ENCODE results near the gene NUDT4.
"Not testable (repeated sequence)": the region's sequence is repeated elsewhere in the genome, so short reads cannot be mapped to it uniquely, and the experiment has no call there.

NUDT4 gene

DNA sequence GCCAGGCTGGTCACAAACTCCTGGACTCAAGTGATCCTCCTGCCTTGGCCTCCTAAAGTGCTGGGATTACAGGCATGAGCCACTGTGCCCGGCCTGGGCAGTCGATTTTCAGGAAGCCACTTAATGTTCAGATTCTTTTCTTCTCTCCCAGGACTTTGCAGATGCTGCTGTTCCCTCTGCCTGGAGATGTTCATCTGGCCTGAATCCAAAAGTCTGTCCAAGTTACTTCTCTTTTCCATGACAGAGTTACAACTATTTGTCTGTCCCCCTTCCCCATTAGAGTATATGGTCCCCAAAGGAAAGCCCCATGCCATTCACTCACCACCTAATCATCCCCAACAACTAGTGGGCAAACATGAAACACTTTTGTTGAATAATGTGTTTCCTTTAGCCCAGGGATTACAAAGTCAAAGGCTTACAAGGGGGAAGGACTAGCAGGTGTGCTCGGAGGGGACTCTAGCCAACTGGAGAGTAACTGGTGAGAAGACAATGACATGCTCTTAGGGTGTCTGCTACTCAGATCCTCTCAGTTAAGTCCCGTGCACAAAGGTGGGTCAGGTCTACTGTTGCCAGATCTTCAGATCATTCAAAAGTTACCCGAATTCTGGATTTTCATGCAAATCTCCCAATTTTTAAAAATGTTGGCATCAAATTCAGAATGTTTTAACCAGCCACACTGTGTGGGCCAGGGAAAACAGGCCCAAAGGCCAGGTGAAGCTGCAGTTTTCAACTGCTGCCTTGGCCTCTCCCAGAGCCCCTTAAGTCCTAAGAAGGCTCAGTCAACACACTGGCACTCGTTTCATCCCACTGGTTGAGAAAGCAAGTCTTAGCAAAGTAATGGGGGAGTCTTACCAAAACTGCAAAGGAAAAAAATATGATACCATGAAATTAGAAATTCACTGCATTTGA lies 29.6 kb downstream of the NUDT4 start:
- H3K27me3 ChIP-seq (ENCODE audit: insufficient read depth, low read length): no peaks in the 10 kb centered on the region
- H3K4me3 ChIP-seq (ENCODE audit: low read length): no peak overlapping the region
- H3K4me1 ChIP-seq (ENCODE audit: insufficient read depth, low read length): no peaks in the 10 kb centered on the region
- no peak overlapping the region for H3K27ac ChIP-seq (ENCODE audit: low read length)
- H3K36me3 ChIP-seq (ENCODE audit: insufficient read depth, low read depth, low read length): peaks cover 49% of the 10 kb centered on the region
- no peak overlapping the region for H3K9ac ChIP-seq (ENCODE audit: low read depth, low read length)
- no peaks in the 10 kb centered on the region for H3K9me3 ChIP-seq (ENCODE audit: insufficient read depth, low read depth, low read length)

DNA sequence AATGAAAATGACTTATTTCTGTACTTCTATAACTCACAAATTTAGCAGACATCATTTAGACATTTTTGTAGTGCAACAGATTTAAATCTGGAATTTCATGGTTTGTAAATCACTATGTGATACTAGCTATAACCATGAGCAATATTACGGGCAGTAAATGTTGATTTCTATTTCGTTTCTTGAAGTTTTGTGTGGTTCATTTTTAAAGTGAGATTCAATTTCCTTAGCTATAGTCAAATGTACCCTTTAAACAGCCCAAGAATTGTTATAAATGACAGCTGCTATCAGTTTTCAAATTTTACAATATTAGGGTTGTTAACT lies 30.2 kb downstream of the NUDT4 start:
- peaks cover 44% of the 10 kb centered on the region for H3K36me3 ChIP-seq (ENCODE audit: insufficient read depth, low read depth, low read length)

DNA sequence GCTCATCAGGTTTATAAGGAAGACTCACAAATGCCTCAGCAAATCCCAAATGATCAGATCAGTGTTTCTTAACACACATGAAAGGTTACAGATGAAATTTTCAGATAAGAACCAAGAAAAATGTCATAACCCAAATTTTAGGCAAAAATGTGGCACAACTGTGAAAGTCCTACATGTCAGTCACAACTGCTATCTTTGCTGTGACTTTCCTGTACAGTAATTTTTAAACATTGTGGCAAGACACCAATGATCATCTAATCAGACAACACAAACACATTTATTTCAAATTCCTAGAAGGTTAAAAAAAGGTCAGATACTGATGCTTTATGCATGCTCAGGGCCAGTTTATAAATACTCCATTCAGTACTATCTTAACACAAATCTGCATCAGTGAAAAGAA lies 31.1 kb downstream of the NUDT4 start:
- no peaks in the 10 kb centered on the region for H3K27me3 ChIP-seq (ENCODE audit: insufficient read depth, low read length)
- H3K9ac ChIP-seq (ENCODE audit: low read depth, low read length): no peak overlapping the region
- H3K36me3 ChIP-seq (ENCODE audit: insufficient read depth, low read depth, low read length): peaks cover 44% of the 10 kb centered on the region
- H3K27ac ChIP-seq (ENCODE audit: low read length): no peak overlapping the region
- H3K9me3 ChIP-seq (ENCODE audit: insufficient read depth, low read depth, low read length): no peaks in the 10 kb centered on the region
- H3K4me3 ChIP-seq (ENCODE audit: low read length): no peak overlapping the region
- no peaks in the 10 kb centered on the region; the same call in 1 of the 2 replicates for H3K4me1 ChIP-seq (ENCODE audit: insufficient read depth, low read length)

More for the DNA sequence above, 30.2 kb downstream of the NUDT4 start:
- H3K4me1 ChIP-seq (ENCODE audit: insufficient read depth, low read length): no peaks in the 10 kb centered on the region; the same call in 1 of the 2 replicates
- no peak overlapping the region for H3K27ac ChIP-seq (ENCODE audit: low read length)
- H3K9me3 ChIP-seq (ENCODE audit: insufficient read depth, low read depth, low read length): no peaks in the 10 kb centered on the region
- no peaks in the 10 kb centered on the region for H3K27me3 ChIP-seq (ENCODE audit: insufficient read depth, low read length)
- no peak overlapping the region for H3K9ac ChIP-seq (ENCODE audit: low read depth, low read length)
- H3K4me3 ChIP-seq (ENCODE audit: low read length): no peak overlapping the region

DNA sequence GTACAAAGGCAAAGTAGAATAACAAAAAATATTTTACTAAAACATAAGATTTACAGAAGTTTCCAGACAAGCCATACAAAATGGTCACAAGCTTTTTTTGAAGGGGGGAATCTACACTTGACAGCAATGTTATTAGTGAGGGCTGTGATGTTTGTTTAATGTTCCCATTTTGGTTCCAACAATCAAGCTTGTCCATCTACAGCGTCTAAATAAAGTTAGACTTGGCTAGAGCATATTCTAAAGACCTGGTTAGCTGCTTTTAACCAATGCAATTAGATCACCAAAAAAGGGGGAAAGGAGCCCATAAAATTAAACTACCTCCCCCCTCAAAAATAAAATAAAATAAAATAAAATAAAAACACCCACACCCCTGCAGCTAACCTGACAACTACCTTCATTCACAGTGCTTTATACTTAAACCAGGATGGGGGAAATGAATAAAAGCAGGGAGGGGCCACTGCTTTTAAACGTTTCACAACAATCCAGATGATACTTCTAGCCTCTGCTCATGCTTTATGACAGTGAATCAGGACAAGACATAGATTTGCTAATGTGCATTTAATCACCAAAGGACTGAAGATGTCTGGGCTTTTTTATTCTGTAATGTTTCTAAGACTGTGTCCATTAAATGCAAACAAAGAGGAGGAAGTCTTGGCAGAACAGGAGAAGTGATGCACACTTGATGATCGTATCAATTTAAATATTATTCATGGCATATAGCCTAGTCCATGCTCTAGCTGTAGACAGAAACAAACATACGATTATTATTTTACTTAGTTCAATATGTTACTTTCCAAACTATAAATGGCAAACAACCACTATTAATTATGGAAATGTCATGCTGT lies 31.8 kb downstream of the NUDT4 start:
- not testable (repeated sequence) for H3K4me1 ChIP-seq (ENCODE audit: insufficient read depth, low read length); H3K27ac ChIP-seq (ENCODE audit: low read length); H3K27me3 ChIP-seq (ENCODE audit: insufficient read depth, low read length); H3K9me3 ChIP-seq (ENCODE audit: insufficient read depth, low read depth, low read length); H3K9ac ChIP-seq (ENCODE audit: low read depth, low read length); H3K4me3 ChIP-seq (ENCODE audit: low read length)
- H3K36me3 ChIP-seq (ENCODE audit: insufficient read depth, low read depth, low read length): peaks cover 44% of the 10 kb centered on the region

DNA sequence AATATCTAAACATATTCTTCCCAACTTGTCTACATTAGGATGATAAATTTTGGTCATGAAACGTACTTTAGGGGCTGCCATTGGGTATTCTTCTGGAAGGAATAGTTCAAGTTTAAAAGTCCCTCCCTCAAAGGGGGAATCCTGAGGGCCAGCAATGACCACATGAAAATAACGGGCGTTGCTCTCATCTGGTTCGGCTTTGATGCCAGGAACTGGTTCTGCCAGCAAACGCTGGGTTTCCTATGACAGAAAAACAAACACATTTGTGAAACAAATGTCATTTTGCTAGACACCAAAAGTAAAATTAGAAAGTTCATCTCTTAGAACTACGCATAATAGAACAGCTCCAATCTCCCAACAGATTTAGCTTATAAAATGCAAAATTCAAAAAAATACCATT lies 33.3 kb downstream of the NUDT4 start:
- not testable (repeated sequence) for H3K27me3 ChIP-seq (ENCODE audit: insufficient read depth, low read length); H3K27ac ChIP-seq (ENCODE audit: low read length); H3K9me3 ChIP-seq (ENCODE audit: insufficient read depth, low read depth, low read length); H3K4me1 ChIP-seq (ENCODE audit: insufficient read depth, low read length); H3K4me3 ChIP-seq (ENCODE audit: low read length); H3K9ac ChIP-seq (ENCODE audit: low read depth, low read length)
- peaks cover 44% of the 10 kb centered on the region for H3K36me3 ChIP-seq (ENCODE audit: insufficient read depth, low read depth, low read length)

DNA sequence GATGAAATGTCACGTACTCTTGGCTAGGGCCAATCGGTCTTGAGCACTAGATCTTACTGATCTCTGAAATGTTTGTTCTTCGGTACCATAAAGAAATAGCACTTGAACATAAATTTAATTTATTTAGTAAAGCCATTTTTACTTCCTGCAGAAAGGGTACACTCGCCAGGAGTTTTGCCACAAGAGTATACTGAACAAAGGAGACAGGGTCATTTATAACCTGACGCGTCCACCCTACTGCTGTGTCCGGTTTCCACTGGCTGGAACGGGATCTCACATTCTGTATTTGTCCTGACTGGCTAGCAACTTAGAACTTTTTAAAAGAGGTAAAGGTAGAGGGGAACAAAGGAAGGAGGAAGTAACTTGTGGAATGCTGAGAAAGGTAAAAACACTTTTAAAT lies 34.7 kb downstream of the NUDT4 start:
- H3K27me3 ChIP-seq (ENCODE audit: insufficient read depth, low read length); H3K4me3 ChIP-seq (ENCODE audit: low read length); H3K4me1 ChIP-seq (ENCODE audit: insufficient read depth, low read length); H3K9me3 ChIP-seq (ENCODE audit: insufficient read depth, low read depth, low read length); H3K27ac ChIP-seq (ENCODE audit: low read length); H3K9ac ChIP-seq (ENCODE audit: low read depth, low read length): not testable (repeated sequence)
- peaks cover 37% of the 10 kb centered on the region for H3K36me3 ChIP-seq (ENCODE audit: insufficient read depth, low read depth, low read length)

DNA sequence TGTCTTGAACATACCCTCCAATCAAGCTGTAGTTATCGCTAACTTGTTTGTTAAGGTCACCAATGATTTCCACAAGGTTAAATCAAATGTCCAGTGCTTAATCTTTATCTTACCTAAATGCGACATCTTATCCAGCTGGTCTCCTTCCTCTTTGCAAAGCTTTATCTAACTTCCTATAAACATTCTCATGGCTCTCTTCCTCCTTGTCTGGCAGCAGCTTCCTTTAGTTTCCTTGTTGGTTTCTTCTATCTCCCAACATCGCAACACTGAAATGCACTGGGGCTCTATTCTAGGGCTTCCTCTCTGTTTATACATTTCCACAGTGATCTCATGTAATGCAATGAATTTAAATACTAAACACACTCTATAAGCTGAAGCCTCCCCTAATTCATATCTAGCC lies 35.3 kb downstream of the NUDT4 start:
- Histone ChIP-seq H3K9me3 (ENCODE audit: insufficient read depth, low read depth, low read length) (no peaks in the 10 kb centered on the region), H3K4me1 (ENCODE audit: insufficient read depth, low read length) (peaks cover 8% of the 10 kb centered on the region), H3K36me3 (ENCODE audit: insufficient read depth, low read depth, low read length) (peaks cover 30% of the 10 kb centered on the region), H3K27me3 (ENCODE audit: insufficient read depth, low read length) (no peaks in the 10 kb centered on the region), H3K27ac (ENCODE audit: low read length) (no peak overlapping the region), H3K9ac (ENCODE audit: low read depth, low read length) (no peak overlapping the region), H3K4me3 (ENCODE audit: low read length) (no peak overlapping the region)

DNA sequence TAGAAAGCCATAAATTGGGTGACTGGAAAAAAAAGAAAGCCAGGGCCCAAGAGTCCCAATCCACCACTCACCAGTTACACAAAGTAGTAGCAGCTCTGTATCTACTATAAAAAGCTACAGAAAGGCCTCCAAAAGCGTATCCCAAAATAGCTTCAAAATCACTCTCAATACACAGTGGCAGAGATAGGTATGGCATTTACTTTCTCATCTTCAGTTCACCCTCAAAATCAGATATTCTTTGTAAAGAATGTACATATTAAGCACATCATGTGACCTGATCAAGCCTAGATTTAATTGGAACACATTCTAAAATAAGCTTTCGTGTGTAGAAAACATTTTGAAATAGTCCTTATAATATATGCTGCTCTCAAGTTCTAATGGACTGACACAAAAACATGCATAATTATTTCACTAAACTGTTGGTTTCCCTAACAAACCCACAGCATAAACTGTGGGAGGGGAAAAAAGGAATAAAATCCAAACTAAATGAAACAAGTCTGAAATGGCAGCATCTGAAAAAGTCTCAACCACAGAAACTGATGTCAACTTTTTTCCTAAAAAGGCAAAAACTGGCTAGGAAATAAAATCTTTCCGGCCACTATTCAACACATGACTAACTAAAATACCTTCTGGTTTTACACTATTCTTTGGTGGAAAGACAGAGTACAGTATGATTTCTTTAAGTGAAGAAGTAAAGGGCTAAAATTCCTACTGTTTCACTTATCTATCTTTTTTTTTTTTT lies 38.2 kb downstream of the NUDT4 start:
- H3K9me3 ChIP-seq (ENCODE audit: insufficient read depth, low read depth, low read length): no peaks in the 10 kb centered on the region
- H3K4me1 ChIP-seq (ENCODE audit: insufficient read depth, low read length): peaks cover 16% of the 10 kb centered on the region
- H3K36me3 ChIP-seq (ENCODE audit: insufficient read depth, low read depth, low read length): peaks cover 4% of the 10 kb centered on the region
- no peak overlapping the region for H3K4me3 ChIP-seq (ENCODE audit: low read length)
- H3K9ac ChIP-seq (ENCODE audit: low read depth, low read length): 0 out of 2 replicates have a peak overlapping the region, but pooled peaks have one; percentile 18
- no peak overlapping the region for H3K27ac ChIP-seq (ENCODE audit: low read length)
- H3K27me3 ChIP-seq (ENCODE audit: insufficient read depth, low read length): no peaks in the 10 kb centered on the region

DNA sequence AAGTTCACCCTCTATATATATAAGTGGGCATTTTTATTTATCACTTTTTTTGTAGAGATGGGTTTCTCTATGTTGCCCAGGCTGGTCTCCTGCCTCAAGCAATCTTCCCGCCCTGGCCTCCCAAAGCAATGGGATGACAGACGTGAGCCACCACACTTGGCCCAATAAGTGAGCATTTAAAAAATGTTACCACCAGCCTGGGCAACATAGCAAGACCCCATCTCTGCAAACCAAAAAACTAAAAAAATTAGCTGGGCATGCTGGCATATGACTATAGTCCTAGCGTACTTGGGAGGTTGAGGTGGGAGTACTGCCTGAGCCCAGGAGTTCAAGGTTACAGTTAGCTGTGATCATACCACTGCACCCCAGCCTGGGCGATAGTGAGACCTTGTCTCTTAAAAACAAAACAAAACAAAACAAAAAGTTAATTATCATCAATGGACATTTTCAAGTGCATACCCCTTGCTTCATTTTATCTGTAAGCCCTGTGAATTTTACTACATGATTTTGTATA lies 40.3 kb downstream of the NUDT4 start:
- Histone ChIP-seq H3K36me3 (ENCODE audit: insufficient read depth, low read depth, low read length) (no peaks in the 10 kb centered on the region), H3K27ac (ENCODE audit: low read length) (no peak overlapping the region), H3K27me3 (ENCODE audit: insufficient read depth, low read length) (no peaks in the 10 kb centered on the region), H3K9me3 (ENCODE audit: insufficient read depth, low read depth, low read length) (no peaks in the 10 kb centered on the region), H3K4me1 (ENCODE audit: insufficient read depth, low read length) (peaks cover 18% of the 10 kb centered on the region), H3K9ac (ENCODE audit: low read depth, low read length) (no peak overlapping the region), H3K4me3 (ENCODE audit: low read length) (no peak overlapping the region)

DNA sequence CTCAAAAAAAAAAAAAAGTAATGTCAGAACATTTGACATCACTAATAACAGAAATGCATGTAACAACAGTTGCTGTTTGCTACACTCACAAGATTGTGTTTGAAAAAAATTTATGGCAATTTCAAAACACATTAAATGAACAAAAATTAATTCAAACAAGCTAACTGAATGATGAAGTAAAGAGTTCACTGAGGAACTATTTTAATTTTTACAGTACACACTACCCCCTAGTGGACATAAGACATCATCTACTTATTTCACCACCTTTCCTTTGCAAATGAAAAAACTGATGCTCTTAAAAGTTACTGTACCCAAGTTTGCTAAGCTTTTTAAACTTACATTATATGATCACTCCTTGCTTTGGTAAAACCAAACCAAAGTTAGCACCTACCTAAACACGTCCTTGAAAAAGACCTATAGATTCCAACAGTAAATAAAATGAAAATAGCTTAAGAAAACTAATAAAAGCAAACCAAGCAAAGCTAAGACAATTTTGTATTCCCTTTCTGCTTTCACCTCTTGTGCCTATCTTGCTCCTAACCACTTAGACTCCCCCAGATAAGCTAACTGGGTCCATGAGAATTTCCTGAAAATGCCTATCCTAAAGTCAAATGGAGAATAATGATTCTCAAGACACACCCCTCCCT lies 41.8 kb downstream of the NUDT4 start:
- Histone ChIP-seq H3K9ac (ENCODE audit: low read depth, low read length) (no peak overlapping the region), H3K4me1 (ENCODE audit: insufficient read depth, low read length) (peaks cover 33% of the 10 kb centered on the region), H3K9me3 (ENCODE audit: insufficient read depth, low read depth, low read length) (no peaks in the 10 kb centered on the region), H3K4me3 (ENCODE audit: low read length) (no peak overlapping the region), H3K36me3 (ENCODE audit: insufficient read depth, low read depth, low read length) (no peaks in the 10 kb centered on the region), H3K27ac (ENCODE audit: low read length) (no peak overlapping the region), H3K27me3 (ENCODE audit: insufficient read depth, low read length) (no peaks in the 10 kb centered on the region)

DNA sequence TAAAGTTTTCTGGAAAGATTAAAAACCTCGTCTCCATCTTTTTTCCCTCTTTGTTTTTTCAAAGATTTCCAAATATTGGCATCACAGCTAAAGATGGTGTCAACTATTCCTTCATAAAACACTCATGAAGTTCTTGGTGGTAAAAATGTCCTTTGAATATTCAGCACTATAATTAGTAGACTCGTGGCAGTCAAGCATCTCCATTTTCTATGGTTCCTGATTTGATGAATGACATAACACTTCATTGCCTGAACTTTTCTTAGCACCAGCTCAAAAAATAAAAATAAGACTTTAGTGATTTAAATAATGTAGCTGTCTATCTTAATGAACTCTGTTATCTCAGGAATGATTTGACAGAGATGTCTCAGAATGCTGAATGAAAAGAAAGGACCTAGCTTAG lies 44.3 kb downstream of the NUDT4 start:
- H3K27me3 ChIP-seq (ENCODE audit: insufficient read depth, low read length): no peaks in the 10 kb centered on the region
- no peaks in the 10 kb centered on the region for H3K9me3 ChIP-seq (ENCODE audit: insufficient read depth, low read depth, low read length)
- no peak overlapping the region for H3K27ac ChIP-seq (ENCODE audit: low read length)
- no peaks in the 10 kb centered on the region for H3K36me3 ChIP-seq (ENCODE audit: insufficient read depth, low read depth, low read length)
- no peak overlapping the region for H3K4me3 ChIP-seq (ENCODE audit: low read length)
- H3K4me1 ChIP-seq (ENCODE audit: insufficient read depth, low read length): peaks cover 36% of the 10 kb centered on the region
- H3K9ac ChIP-seq (ENCODE audit: low read depth, low read length): no peak overlapping the region

Data from iPS-20b (cell line).